Activated CD4-positive, alpha-beta memory T cell treated with anti-CD3 and anti-CD28 coated beads, Interleukin-2, amount 10 ng/mL, durations not matched to agents 7 days and 5 days (primary cell): ENCODE results near the gene PLA2G4D. TPM values are rescaled to one million over a fixed set of nuclear protein-coding genes. Genes with fewer than 3 reads are reported as not detected.

Experiments
- CTCF ChIA-PET: fragments of 350-600 bp; sonication (Branson Sonifier 250); formaldehyde crosslinking; loops from one replicate; lab custom pipeline; 2021; ENCODE audit warnings: antibody characterized with exemption, inconsistent platforms; lab: Charles Lee
- POLR2A ChIA-PET: fragments of 350-600 bp; sonication (Branson Sonifier 250); formaldehyde crosslinking; loops from one replicate; lab custom pipeline; 2021; ENCODE audit warnings: antibody characterized with exemption; lab: Charles Lee
- DNase-seq: peaks from one replicate; pipeline ENCODE4 v3.0.0-alpha.2; 2020
- H3K27ac Mint-ChIP-seq: one replicate; pipeline ENCODE4 v1.8.0; 2021; ENCODE audit warnings: mild to moderate bottlenecking, mixed read lengths
- H3K27me3 Mint-ChIP-seq: one replicate; pipeline ENCODE4 v1.8.0; 2021; ENCODE audit warnings: mixed read lengths
- H3K36me3 Mint-ChIP-seq: one replicate; pipeline ENCODE4 v1.8.0; 2021; ENCODE audit warnings: low read depth, mixed read lengths
- H3K4me1 Mint-ChIP-seq: one replicate; pipeline ENCODE4 v1.8.0; 2021; ENCODE audit warnings: mixed read lengths
- H3K4me3 Mint-ChIP-seq: one replicate; pipeline ENCODE4 v1.8.0; 2021; ENCODE audit warnings: mild to moderate bottlenecking, mixed read lengths
- H3K9me3 Mint-ChIP-seq: one replicate; pipeline ENCODE4 v1.8.0; 2021; ENCODE audit warnings: mixed read lengths
- total RNA-seq, 2 experiments: library from RNA; stranded (reverse); gene quantifications; one replicate each; pipeline ENCODE4 v1.2.3, GENCODE V29; 2021

PLA2G4D gene
- total RNA-seq, 2 experiments from 2014 or later: not detected

GRCh38 chr15:42048080-42048820, 46.1 kb downstream of the PLA2G4D start:
- Mint-ChIP-seq H3K9me3 (no peaks in the 10 kb centered on the region), H3K27me3 (peaks cover 17% of the 10 kb centered on the region), H3K36me3 (no peaks in the 10 kb centered on the region), H3K4me1 (peaks cover 20% of the 10 kb centered on the region), H3K4me3 (no peak overlapping the region), H3K27ac (no peak overlapping the region)
- ChIA-PET CTCF (interaction anchor here (1.5 to 1.6 kb wide), 2 partner anchors 58 to 274 kb away, joined by 3 read pairs; partner anchors contain the start of gene MAPKBP1), POLR2A (no interaction called here)
- DNase-seq: no peak

- H3K4me1 Mint-ChIP-seq: peaks cover 20% of the 10 kb centered on the region
- DNase-seq: no peak
- peaks cover 11% of the 10 kb centered on the region for H3K27me3 Mint-ChIP-seq
- no peak overlapping the region for H3K27ac Mint-ChIP-seq
- H3K9me3 Mint-ChIP-seq: no peaks in the 10 kb centered on the region
- no peak overlapping the region for H3K4me3 Mint-ChIP-seq
- ChIA-PET CTCF (no interaction called here), POLR2A (no interaction called here)
- no peaks in the 10 kb centered on the region for H3K36me3 Mint-ChIP-seq
Observed at GRCh38 chr15:42046597-42046996, 47.8 kb downstream of the PLA2G4D start.

DNA sequence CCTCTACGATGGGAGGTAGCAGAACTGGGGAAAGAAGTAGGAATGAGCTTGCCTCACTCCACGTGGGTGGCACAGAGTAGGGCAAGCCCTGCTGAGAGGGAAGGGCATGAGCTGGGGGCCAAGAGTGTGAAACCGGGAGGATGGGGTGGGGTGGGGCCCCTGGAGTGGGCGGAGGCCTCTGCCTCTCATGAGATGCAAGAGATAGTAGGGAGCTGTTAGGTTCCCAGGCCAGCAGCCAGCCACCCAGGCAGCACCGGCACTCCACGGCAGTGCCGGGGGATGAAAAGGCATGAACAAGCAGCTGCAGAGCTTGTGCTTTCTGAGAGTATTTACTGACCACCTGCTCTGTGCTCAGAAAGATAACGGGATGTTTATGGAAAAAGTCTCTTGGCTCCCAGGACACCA, 49.1 kb downstream of the PLA2G4D start:
- Mint-ChIP-seq H3K36me3 (no peaks in the 10 kb centered on the region), H3K27me3 (peaks cover 9% of the 10 kb centered on the region), H3K27ac (no peak overlapping the region), H3K9me3 (no peaks in the 10 kb centered on the region), H3K4me1 (peaks cover 20% of the 10 kb centered on the region), H3K4me3 (no peak overlapping the region)
- POLR2A ChIA-PET: no interaction called here
- CTCF ChIA-PET: interaction anchor here (0.6 to 1.0 kb wide), 2 partner anchors 12 to 37 kb away, joined by 3 to 4 read pairs; no protein-coding TSS in a partner anchor
- DNase-seq: no peak

GRCh38 chr15:42042602-42043400, 51.6 kb downstream of the PLA2G4D start:
- no peak overlapping the region for H3K4me3 Mint-ChIP-seq
- ChIA-PET POLR2A (no interaction called here), CTCF (interaction anchor here (0.5 kb wide), 1 partner anchor 201 kb away, joined by 3 read pairs; no protein-coding TSS in a partner anchor)
- no peaks in the 10 kb centered on the region for H3K36me3 Mint-ChIP-seq
- H3K27me3 Mint-ChIP-seq: peaks cover 5% of the 10 kb centered on the region
- no peaks in the 10 kb centered on the region for H3K9me3 Mint-ChIP-seq
- no peak overlapping the region for H3K27ac Mint-ChIP-seq
- no peak for DNase-seq
- peaks cover 20% of the 10 kb centered on the region for H3K4me1 Mint-ChIP-seq

GRCh38 chr15:42038401-42038800, 56.0 kb downstream of the PLA2G4D start:
- Mint-ChIP-seq H3K9me3 (no peaks in the 10 kb centered on the region), H3K27me3 (peaks cover 2% of the 10 kb centered on the region), H3K27ac (no peak overlapping the region), H3K36me3 (no peaks in the 10 kb centered on the region), H3K4me1 (peaks cover 9% of the 10 kb centered on the region), H3K4me3 (no peak overlapping the region)
- POLR2A ChIA-PET: no interaction called here
- no peak for DNase-seq
- CTCF ChIA-PET: no interaction called here

DNA sequence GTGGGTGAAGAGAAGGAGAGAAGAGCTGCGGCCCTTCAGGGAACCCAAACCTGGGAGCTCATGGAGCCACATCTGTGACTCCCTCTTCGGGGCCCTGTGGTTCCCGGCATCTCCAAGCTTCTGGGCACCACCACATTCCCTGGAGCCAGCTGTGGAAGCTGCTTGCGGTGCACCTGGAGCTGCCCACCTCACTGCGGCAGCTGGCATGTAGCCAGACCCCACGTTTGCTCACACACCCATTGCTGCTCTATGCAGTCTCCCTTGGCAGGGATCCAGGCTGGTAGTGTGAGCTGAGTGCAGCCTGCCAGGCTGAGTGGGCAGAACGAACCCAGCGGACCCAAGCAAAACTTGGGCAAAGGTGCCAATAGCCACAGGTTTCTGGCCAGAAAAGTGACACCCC, 56.7 kb downstream of the PLA2G4D start:
- no peaks in the 10 kb centered on the region for H3K9me3 Mint-ChIP-seq
- no peak overlapping the region for H3K4me3 Mint-ChIP-seq
- CTCF ChIA-PET: no interaction called here
- no peaks in the 10 kb centered on the region for H3K36me3 Mint-ChIP-seq
- no peak overlapping the region for H3K27ac Mint-ChIP-seq
- peaks cover 12% of the 10 kb centered on the region for H3K4me1 Mint-ChIP-seq
- POLR2A ChIA-PET: no interaction called here
- no peak for DNase-seq
- H3K27me3 Mint-ChIP-seq: peaks cover 2% of the 10 kb centered on the region

- H3K4me1 Mint-ChIP-seq: peaks cover 12% of the 10 kb centered on the region
- peaks cover 3% of the 10 kb centered on the region for H3K9me3 Mint-ChIP-seq
- CTCF ChIA-PET: no interaction called here
- POLR2A ChIA-PET: no interaction called here
- no peak for DNase-seq
- H3K36me3 Mint-ChIP-seq: peaks cover 2% of the 10 kb centered on the region
- peaks cover 2% of the 10 kb centered on the region for H3K27me3 Mint-ChIP-seq
- no peak overlapping the region for H3K4me3 Mint-ChIP-seq
- no peak overlapping the region for H3K27ac Mint-ChIP-seq
Observed at GRCh38 chr15:42036966-42037365, 57.4 kb downstream of the PLA2G4D start.

DNA sequence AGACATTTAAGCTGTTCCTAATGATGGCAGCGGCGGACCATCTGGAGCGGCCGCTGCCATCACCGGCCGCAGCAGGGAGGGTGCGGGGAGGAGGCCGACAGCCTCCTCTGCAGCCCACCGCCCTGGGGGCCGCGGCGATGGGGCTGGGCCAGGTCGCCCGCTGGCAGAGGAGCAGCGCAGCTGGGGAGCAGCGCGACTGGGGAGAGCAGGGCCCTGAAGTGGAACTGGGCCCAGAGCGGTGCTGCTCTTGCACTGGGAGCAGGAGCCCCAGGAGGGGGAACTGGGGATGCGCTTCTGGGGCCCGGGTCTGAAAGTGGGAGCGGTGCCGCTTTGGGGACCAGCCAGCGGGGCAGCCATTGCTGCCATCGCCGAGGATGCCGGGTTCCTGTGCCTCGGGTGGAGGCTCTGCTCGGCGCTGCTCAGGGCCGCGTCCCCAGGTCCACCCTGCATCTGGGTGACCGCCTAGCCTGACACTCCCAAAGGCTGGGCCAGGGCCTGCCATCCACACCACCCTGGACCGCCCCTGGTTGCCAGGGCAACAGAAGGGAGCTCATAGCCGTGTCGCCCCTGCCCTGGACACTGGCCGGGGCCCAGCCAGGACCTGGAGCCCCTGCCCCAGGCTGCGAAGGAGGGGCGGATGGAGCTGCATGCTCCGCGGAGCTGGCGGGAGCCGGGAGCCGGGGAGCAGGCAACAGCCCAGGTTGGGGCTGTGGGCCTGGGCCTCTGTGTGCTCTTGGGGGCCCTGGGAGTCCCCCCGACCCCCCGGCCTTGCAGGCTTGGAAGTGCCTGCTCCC, 58.1 kb downstream of the PLA2G4D start:
- H3K4me3 Mint-ChIP-seq: no peak overlapping the region
- DNase-seq: no peak
- peaks cover 4% of the 10 kb centered on the region for H3K36me3 Mint-ChIP-seq
- no peak overlapping the region for H3K27ac Mint-ChIP-seq
- POLR2A ChIA-PET: no interaction called here
- CTCF ChIA-PET: no interaction called here
- H3K4me1 Mint-ChIP-seq: peaks cover 12% of the 10 kb centered on the region
- H3K27me3 Mint-ChIP-seq: peaks cover 2% of the 10 kb centered on the region
- H3K9me3 Mint-ChIP-seq: peaks cover 4% of the 10 kb centered on the region

DNA sequence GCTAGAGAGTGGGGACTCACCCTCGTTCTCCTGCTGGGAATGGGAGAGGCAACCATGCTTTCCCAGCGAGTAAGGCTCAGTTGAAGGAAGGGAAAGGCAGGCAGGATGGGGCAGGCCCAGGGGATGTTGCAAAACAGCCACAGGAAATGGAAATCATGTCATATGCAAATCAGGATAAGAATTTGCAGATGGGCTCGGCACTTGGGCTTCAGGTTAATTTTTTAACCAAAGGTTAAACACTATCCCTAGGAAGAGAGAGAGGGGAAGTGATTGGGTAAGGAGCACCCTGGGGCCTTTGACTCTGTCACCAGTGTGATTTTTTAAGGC, 59.0 kb downstream of the PLA2G4D start:
- Mint-ChIP-seq H3K9me3 (peaks cover 4% of the 10 kb centered on the region), H3K4me1 (peaks cover 12% of the 10 kb centered on the region), H3K4me3 (no peak overlapping the region), H3K27ac (no peak overlapping the region), H3K36me3 (peaks cover 4% of the 10 kb centered on the region), H3K27me3 (peaks cover 2% of the 10 kb centered on the region)
- ChIA-PET CTCF (no interaction called here), POLR2A (no interaction called here)
- no peak for DNase-seq

- ChIA-PET POLR2A (no interaction called here), CTCF (no interaction called here)
- H3K4me3 Mint-ChIP-seq: no peak overlapping the region
- H3K9me3 Mint-ChIP-seq: peaks cover 4% of the 10 kb centered on the region
- H3K27ac Mint-ChIP-seq: no peak overlapping the region
- DNase-seq: no peak
- peaks cover 4% of the 10 kb centered on the region for H3K36me3 Mint-ChIP-seq
- peaks cover 5% of the 10 kb centered on the region for H3K27me3 Mint-ChIP-seq
- H3K4me1 Mint-ChIP-seq: peaks cover 12% of the 10 kb centered on the region
Observed at GRCh38 chr15:42034628-42035434, 59.5 kb downstream of the PLA2G4D start.

DNA sequence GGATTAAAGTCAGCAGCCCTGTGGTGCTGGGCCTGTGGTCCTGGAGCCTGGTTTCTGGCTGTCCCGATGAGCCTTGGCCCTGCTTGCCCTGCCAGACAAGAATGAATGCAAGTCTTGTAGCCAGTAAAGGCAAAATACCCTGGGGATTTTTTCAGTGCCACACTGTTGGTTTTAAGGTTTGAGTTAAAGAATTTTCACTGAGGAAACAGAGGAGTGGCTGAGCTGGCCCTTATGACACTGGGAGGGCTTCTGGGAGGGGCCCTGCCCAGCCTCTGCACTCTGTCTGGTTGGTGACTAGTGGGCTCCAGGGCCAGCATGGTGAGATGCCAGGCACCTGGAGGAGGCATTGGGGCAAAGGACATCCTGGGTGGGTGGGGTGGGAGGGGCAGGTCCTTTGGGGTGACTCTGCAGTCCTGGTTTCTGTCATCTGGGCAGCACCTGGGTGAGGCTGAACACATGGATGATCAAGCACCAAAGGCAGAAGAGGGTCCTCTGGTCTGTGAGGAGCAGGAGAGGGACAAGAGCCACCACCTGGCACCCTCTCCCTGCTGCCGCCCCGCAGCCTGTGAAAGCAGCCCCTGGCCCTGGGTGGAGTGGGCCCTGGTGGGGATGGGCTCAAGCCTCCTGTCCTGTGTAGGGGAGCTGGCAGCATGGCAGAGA, 61.0 kb downstream of the PLA2G4D start:
- peaks cover 12% of the 10 kb centered on the region for H3K4me1 Mint-ChIP-seq
- ChIA-PET POLR2A (no interaction called here), CTCF (no interaction called here)

More for the DNA sequence above, 61.0 kb downstream of the PLA2G4D start:
- H3K4me3 Mint-ChIP-seq: no peak overlapping the region
- H3K36me3 Mint-ChIP-seq: peaks cover 4% of the 10 kb centered on the region
- no peak overlapping the region for H3K27ac Mint-ChIP-seq
- DNase-seq: no peak
- H3K27me3 Mint-ChIP-seq: peaks cover 7% of the 10 kb centered on the region
- H3K9me3 Mint-ChIP-seq: peaks cover 4% of the 10 kb centered on the region
